Measurements from ENCODE around the gene EPN3. TPM values are rescaled to one million over a fixed set of nuclear protein-coding genes. Genes with fewer than 3 reads are reported as not detected.

Gene EPN3
- total RNA-seq, 1 donor from 2014 or later, result not detected

- no peaks in the 10 kb centered on the region for H3K9me3 Mint-ChIP-seq (ENCODE audit: low read depth)
- no peaks in the 10 kb centered on the region for H3K4me1 Mint-ChIP-seq (ENCODE audit: low read depth)
- peak; percentile 25 for DNase-seq (ENCODE audit: low spot score)
- no peaks in the 10 kb centered on the region for H3K27me3 Mint-ChIP-seq (ENCODE audit: low read depth)
- no peak for TF ChIP-seq CTCF (IDR thresholded peaks at IDR 0.05)
- H3K36me3 Mint-ChIP-seq (ENCODE audit: low read depth), result peaks cover 12% of the 10 kb centered on the region
- H3K4me3 Mint-ChIP-seq (ENCODE audit: unreplicated experiment), result no peak overlapping the region
- H3K27ac Mint-ChIP-seq (ENCODE audit: unreplicated experiment), result no peak overlapping the region
These were observed 43.7 kb upstream of the EPN3 start for GRCh38 chr17:50488880-50489279.

DNA sequence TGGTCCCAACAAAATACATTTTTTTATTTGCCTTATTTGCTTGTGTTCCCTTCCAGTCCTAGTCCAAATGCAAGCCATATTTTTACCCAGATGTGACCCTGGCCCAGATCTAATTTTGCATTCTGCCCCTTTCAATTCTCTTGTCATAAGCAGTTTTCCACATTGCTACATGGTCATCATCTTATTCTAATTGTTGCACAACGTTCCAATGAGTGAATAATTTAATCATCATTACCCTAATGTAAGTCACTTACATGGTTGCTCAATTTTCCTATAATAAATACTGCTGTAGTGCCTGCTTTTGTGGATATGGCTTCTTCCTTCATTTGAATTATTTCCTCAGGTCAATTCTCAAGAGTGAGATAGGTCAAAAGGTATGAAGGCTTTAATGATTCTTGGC is 41.0 kb upstream of the EPN3 start:
- H3K9me3 Mint-ChIP-seq (ENCODE audit: low read depth), result no peaks in the 10 kb centered on the region
- H3K27ac Mint-ChIP-seq (ENCODE audit: unreplicated experiment), result no peak overlapping the region
- H3K36me3 Mint-ChIP-seq (ENCODE audit: low read depth), result no peaks in the 10 kb centered on the region
- H3K27me3 Mint-ChIP-seq (ENCODE audit: low read depth), result no peaks in the 10 kb centered on the region
- no peak for TF ChIP-seq CTCF (IDR thresholded peaks at IDR 0.05)
- peaks cover 5% of the 10 kb centered on the region for H3K4me1 Mint-ChIP-seq (ENCODE audit: low read depth)
- H3K4me3 Mint-ChIP-seq (ENCODE audit: unreplicated experiment), result no peak overlapping the region
- no peak for DNase-seq (ENCODE audit: low spot score)

GRCh38 chr17:50492214-50492613 is 40.3 kb upstream of the EPN3 start:
- no peak overlapping the region for H3K4me3 Mint-ChIP-seq (ENCODE audit: unreplicated experiment)
- TF ChIP-seq CTCF (IDR thresholded peaks at IDR 0.05), result no peak
- H3K36me3 Mint-ChIP-seq (ENCODE audit: low read depth), result no peaks in the 10 kb centered on the region
- H3K4me1 Mint-ChIP-seq (ENCODE audit: low read depth), result peaks cover 5% of the 10 kb centered on the region
- no peaks in the 10 kb centered on the region for H3K9me3 Mint-ChIP-seq (ENCODE audit: low read depth)
- no peaks in the 10 kb centered on the region for H3K27me3 Mint-ChIP-seq (ENCODE audit: low read depth)
- DNase-seq (ENCODE audit: low spot score), result no peak
- H3K27ac Mint-ChIP-seq (ENCODE audit: unreplicated experiment), result no peak overlapping the region

DNA sequence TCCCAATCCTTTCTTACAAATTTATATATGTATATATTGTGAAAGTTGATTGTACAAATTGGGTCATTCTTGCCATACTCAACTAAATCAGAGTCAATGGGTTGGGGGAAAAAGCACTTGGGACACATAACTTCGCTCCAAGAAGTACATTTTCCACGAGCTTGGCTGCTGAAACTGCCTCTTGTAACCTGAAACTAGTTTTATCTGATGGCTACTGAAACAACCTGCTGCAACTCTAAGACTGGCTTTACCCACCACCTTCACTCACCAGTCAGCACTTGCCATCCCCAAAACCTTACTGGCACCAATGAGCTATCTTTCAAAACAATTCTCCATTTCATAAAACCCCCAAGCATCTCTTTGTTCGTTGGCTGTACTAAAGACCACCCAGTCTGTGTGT is 38.8 kb upstream of the EPN3 start:
- no peaks in the 10 kb centered on the region for H3K27me3 Mint-ChIP-seq (ENCODE audit: low read depth)
- H3K4me1 Mint-ChIP-seq (ENCODE audit: low read depth), result peaks cover 5% of the 10 kb centered on the region
- TF ChIP-seq CTCF (IDR thresholded peaks at IDR 0.05), result no peak
- no peaks in the 10 kb centered on the region for H3K9me3 Mint-ChIP-seq (ENCODE audit: low read depth)
- no peak overlapping the region for H3K27ac Mint-ChIP-seq (ENCODE audit: unreplicated experiment)
- H3K4me3 Mint-ChIP-seq (ENCODE audit: unreplicated experiment), result no peak overlapping the region
- no peak for DNase-seq (ENCODE audit: low spot score)
- H3K36me3 Mint-ChIP-seq (ENCODE audit: low read depth), result no peaks in the 10 kb centered on the region

DNA sequence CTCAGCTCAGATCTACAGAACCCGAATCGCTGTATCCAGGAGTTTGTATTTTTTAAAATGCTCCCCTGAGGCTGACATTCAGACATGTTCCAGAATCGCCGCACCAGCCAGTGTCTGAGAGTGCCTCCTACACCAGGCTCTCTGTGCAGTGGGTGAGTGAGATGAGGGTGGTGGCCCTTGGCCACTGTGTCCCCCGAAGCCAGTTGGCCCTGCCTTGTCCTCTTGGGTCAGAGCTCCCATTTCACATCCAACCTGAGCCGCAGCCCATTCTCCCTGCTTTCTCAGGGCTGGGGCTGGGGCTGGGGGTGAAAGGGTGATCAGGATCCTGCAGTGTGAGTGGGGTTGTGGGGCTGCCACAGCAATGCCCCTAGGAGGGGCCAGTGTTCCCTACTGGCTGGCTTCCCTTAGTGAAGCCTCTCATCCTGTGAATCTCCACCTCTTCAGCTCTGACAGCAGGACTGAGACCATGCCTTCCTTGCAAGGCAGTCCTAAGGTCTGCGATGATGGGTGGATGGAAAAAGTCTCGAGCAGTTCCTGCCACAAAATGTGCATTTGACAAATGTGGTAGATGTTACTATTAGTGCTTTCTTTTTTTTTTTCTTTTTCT is 37.2 kb upstream of the EPN3 start:
- no peak for DNase-seq (ENCODE audit: low spot score)
- Mint-ChIP-seq H3K4me3 (ENCODE audit: unreplicated experiment) (no peak overlapping the region), H3K4me1 (ENCODE audit: low read depth) (peaks cover 5% of the 10 kb centered on the region), H3K36me3 (ENCODE audit: low read depth) (no peaks in the 10 kb centered on the region), H3K27ac (ENCODE audit: unreplicated experiment) (no peak overlapping the region), H3K9me3 (ENCODE audit: low read depth) (no peaks in the 10 kb centered on the region), H3K27me3 (ENCODE audit: low read depth) (no peaks in the 10 kb centered on the region)
- TF ChIP-seq CTCF (IDR thresholded peaks at IDR 0.05), result no peak

All from chondrocyte (in vitro differentiated cells).